Testis (tissue), 3 donors: Measurements from ENCODE around the gene SETD2. TPM values are rescaled to one million over a fixed set of nuclear protein-coding genes. Genes with fewer than 3 reads are reported as not detected.

Experiments
- DNase-seq: peaks from one replicate; pipeline ENCODE4 v3.0.0-alpha.2; 2019
- H3K27ac ChIP-seq, 2 donors: fragments of 200-600 bp; sonication (generic); one replicate each; pipeline ENCODE4 v1.5.1; 2019
- H3K27me3 ChIP-seq: fragments of 200-600 bp; sonication (generic); one replicate; pipeline ENCODE4 v1.5.1; 2019
- H3K36me3 ChIP-seq: fragments of 200-600 bp; sonication (generic); one replicate; pipeline ENCODE4 v1.5.1; 2017; ENCODE audit warnings: low read depth; ENCODE audit errors: missing control alignments
- H3K4me1 ChIP-seq: fragments of 200-600 bp; sonication (generic); one replicate; pipeline ENCODE4 v1.5.1; 2019
- H3K4me3 ChIP-seq, 2 donors: fragments of 200-600 bp; sonication (generic); one replicate each; pipeline ENCODE4 v1.5.1; 2017 to 2019
- H3K9me3 ChIP-seq: fragments of 200-600 bp; sonication (generic); one replicate; pipeline ENCODE4 v1.5.1; 2017
- POLR2A ChIP-seq: fragments of 450-650 bp; IDR thresholded peaks from one replicate; pipeline ENCODE4 v1.6.1; 2017; ENCODE audit warnings: antibody characterized with exemption, mild to moderate bottlenecking, moderate library complexity
- WGBS, 2 donors: methylation state at CpG; one replicate each; pipeline ENCODE4 v1.1.5; 2018; 5-methylcytosine and 5-hydroxymethylcytosine counted together
- intact Hi-C: fragments of 100-400 bp; cut with DNase I; formaldehyde crosslinking; loops from one replicate; pipeline ENCODE4 v1.15.1; 2023; ENCODE audit warnings: low total_unique reads
- polyA plus RNA-seq: library from polyadenylated mRNA; stranded (reverse); fragments of 350-450 nt; fragmentation: Illumina TruSeq; extraction: RNeasy Lipid Tissue Mini Kit (QIAGEN cat#74804); gene quantifications from one replicate; pipeline ENCODE4 v1.2.3, GENCODE V29; 2014; ENCODE audit warnings: low read depth, low replicate concordance; ENCODE audit not compliant: insufficient read depth
- total RNA-seq, 2 donors: library from RNA; depleted of rRNA; stranded (reverse); fragments of >200 nt; gene quantifications; one replicate each; pipeline ENCODE4 v1.2.3, GENCODE V29; 2016
- TF ChIP-seq, protein P1 (sequence below), 3 experiments: fragments of 450-650 bp in 2 of 3; fragments of 200-600 bp in 1 of 3; sonication (generic) in 1 of 3; IDR thresholded peaks; one replicate each; pipeline ENCODE4 v1.5.1; 2016 to 2019; ENCODE audit warnings: antibody characterized with exemption in 3 of 3, mild to moderate bottlenecking in 2 of 3, moderate library complexity in 1 of 3

SETD2 gene
- total and polyA plus RNA-seq, 3 donors from 2014 or later: 37.1 to 95.2 (median 76.7) TPM

DNA sequence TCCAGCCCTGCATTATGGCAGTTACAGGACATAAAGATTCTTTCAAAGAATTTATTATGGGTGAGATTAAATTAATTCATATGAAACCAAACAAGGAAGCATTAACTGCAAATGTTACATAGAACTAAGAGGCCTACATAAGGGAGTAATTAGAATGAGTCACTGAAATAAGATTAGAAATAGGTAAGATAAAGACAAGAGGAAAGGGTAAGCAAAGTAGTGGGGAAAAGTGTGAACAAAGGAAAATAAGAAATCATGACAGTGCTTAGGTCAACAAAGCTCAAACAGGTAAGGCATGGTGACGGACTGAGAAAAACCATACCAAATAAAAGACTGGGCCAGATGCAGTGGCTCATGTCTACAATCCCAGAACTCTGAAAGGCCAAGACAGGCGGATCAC lies 74.3 kb downstream of the SETD2 start:
- TF ChIP-seq, protein P1, sequence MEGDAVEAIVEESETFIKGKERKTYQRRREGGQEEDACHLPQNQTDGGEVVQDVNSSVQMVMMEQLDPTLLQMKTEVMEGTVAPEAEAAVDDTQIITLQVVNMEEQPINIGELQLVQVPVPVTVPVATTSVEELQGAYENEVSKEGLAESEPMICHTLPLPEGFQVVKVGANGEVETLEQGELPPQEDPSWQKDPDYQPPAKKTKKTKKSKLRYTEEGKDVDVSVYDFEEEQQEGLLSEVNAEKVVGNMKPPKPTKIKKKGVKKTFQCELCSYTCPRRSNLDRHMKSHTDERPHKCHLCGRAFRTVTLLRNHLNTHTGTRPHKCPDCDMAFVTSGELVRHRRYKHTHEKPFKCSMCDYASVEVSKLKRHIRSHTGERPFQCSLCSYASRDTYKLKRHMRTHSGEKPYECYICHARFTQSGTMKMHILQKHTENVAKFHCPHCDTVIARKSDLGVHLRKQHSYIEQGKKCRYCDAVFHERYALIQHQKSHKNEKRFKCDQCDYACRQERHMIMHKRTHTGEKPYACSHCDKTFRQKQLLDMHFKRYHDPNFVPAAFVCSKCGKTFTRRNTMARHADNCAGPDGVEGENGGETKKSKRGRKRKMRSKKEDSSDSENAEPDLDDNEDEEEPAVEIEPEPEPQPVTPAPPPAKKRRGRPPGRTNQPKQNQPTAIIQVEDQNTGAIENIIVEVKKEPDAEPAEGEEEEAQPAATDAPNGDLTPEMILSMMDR (IDR thresholded peaks at IDR 0.05): no peak
- no peak for TF ChIP-seq POLR2A
- H3K27me3 ChIP-seq: no peaks in the 10 kb centered on the region
- no peak for DNase-seq
- no peaks in the 10 kb centered on the region for H3K36me3 ChIP-seq
- no peaks in the 10 kb centered on the region for H3K4me1 ChIP-seq
- intact Hi-C loops: no loop called here
- H3K9me3 ChIP-seq: no peaks in the 10 kb centered on the region
- H3K4me3 ChIP-seq: no peak overlapping the region
- no peak overlapping the region for H3K27ac ChIP-seq
- 92 to 96% methylated on average over 2 of the region's 2 CpGs for WGBS, 2 donors

DNA sequence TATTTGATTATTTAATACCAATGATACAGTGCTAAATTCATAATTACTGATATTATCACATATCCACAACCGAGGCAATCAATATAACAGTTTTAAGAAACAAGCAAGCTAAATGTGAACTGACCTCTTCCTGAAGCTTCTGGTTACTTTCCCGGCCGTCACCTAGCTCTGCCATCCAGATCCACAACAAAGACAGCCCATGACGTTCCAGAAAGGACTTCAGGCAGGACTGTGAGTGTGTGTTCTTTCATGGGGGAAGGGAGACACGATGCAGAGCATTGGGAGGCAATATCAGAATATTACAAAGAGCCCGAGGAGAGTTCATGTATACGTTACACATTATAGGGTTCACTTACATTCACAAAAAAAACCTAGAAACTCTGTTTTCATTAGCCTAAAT lies 77.8 kb downstream of the SETD2 start:
- H3K27ac ChIP-seq: no peak overlapping the region
- no peak for DNase-seq
- intact Hi-C loops: no loop called here
- H3K36me3 ChIP-seq: no peaks in the 10 kb centered on the region
- H3K27me3 ChIP-seq: no peaks in the 10 kb centered on the region
- WGBS, 2 donors: 91 to 93% methylated on average over 7 of the region's 7 CpGs
- no peak overlapping the region for H3K4me3 ChIP-seq
- H3K4me1 ChIP-seq: no peaks in the 10 kb centered on the region
- H3K9me3 ChIP-seq: no peaks in the 10 kb centered on the region
- TF ChIP-seq, protein P1 (IDR thresholded peaks at IDR 0.05): no peak
- TF ChIP-seq POLR2A: no peak

DNA sequence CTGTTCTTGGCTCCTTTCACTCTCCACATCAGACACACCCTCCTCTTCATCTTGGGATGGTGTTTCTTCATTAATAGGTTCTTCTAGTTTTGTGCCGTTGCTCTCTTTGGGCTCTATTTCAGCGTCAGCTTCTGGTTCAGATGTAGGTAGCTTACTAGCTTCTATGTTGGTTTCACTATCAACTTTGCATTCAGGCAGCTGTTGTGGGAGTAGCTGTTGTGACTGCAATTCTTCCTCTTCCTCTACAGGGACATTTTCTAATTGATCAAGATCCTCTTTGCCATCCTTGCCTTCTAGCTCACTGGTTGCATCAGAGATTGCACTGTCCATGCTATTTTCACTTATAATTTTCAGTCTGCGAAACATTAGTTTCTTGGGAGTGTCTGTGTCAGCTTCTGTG lies 80.1 kb downstream of the SETD2 start:
- intact Hi-C loops: no loop called here
- 85 to 93% methylated on average over 3 of the region's 3 CpGs for WGBS, 2 donors
- Histone ChIP-seq H3K4me1 (no peaks in the 10 kb centered on the region), H3K9me3 (no peaks in the 10 kb centered on the region), H3K27ac (no peak overlapping the region), H3K36me3 (no peaks in the 10 kb centered on the region), H3K27me3 (no peaks in the 10 kb centered on the region), H3K4me3 (no peak overlapping the region)
- TF ChIP-seq, protein P1 (IDR thresholded peaks at IDR 0.05): no peak
- no peak for TF ChIP-seq POLR2A
- no peak for DNase-seq

GRCh38 chr3:47082519-47082918 lies 81.4 kb downstream of the SETD2 start:
- WGBS, 2 donors: 89 to 96% methylated on average over 1 of the region's 1 CpG
- H3K4me1 ChIP-seq: no peaks in the 10 kb centered on the region

GRCh38 chr3:47079432-47079831 lies 84.5 kb downstream of the SETD2 start:
- no peaks in the 10 kb centered on the region for H3K4me1 ChIP-seq
- no peaks in the 10 kb centered on the region for H3K9me3 ChIP-seq
- no peak overlapping the region for H3K4me3 ChIP-seq
- H3K27me3 ChIP-seq: no peaks in the 10 kb centered on the region
- no peaks in the 10 kb centered on the region for H3K36me3 ChIP-seq
- H3K27ac ChIP-seq: no peak overlapping the region
- DNase-seq: no peak
- TF ChIP-seq, protein P1 (IDR thresholded peaks at IDR 0.05): no peak
- no peak for TF ChIP-seq POLR2A
- intact Hi-C loops: no loop called here

More at GRCh38 chr3:47082519-47082918, 81.4 kb downstream of the SETD2 start:
- Histone ChIP-seq H3K4me3 (no peak overlapping the region), H3K9me3 (no peaks in the 10 kb centered on the region), H3K27ac (no peak overlapping the region), H3K36me3 (no peaks in the 10 kb centered on the region), H3K27me3 (no peaks in the 10 kb centered on the region)
- no peak for DNase-seq
- TF ChIP-seq, protein P1 (IDR thresholded peaks at IDR 0.05): no peak
- no peak for TF ChIP-seq POLR2A
- intact Hi-C loops: no loop called here
